ENCODE results near the gene PLCG2.

GRCh38 chr16:81744911-81745310 lies 34.2 kb upstream of the PLCG2 start:
- TF ChIP-seq CTCF (IDR thresholded peaks at IDR 0.05) (no peak), POLR2A (IDR thresholded peaks at IDR 0.05) (no peak)
